IMR-90 (cell line): ENCODE measurements around the gene ETS1. TPM values are rescaled to one million over a fixed set of nuclear protein-coding genes. Genes with fewer than 3 reads are reported as not detected.
A peak's percentile ranks its signal among the peaks of the same experiment; 100 is the strongest.

ENCODE experiments used
- ATAC-seq: fragments of 200-7000 bp; cut with Tn5 transposase; 2 replicates; pipeline ENCODE4 v1.9.1; 2020; ENCODE audit warnings: low read depth, mild to moderate bottlenecking, moderate library complexity
- BruUV-seq: library from RNA; stranded (reverse); fragments of 400-500 nt; replicated peaks from 2 replicates; lab custom pipeline; 2021; lab: Mats Ljungman, UMichigan
- CTCF ChIA-PET: fragments of 300-600 bp; formaldehyde crosslinking; extraction: SDS; loops from one replicate; lab custom pipeline; 2021; ENCODE audit warnings: antibody characterized with exemption; lab: Yijun Ruan, JAX
- POLR2A ChIA-PET: fragments of 300-600 bp; sonication (Branson Sonifier 250); formaldehyde crosslinking; loops from one replicate; lab custom pipeline; 2022; ENCODE audit warnings: antibody characterized with exemption; ENCODE audit not compliant: unreplicated experiment; lab: Charles Lee
- DNase-seq: peaks from one replicate; pipeline ENCODE4 v3.0.0; 2013
- H2AFZ ChIP-seq: replicated peaks from 2 replicates; pipeline ENCODE3; 2013; ENCODE audit warnings: low read length, mild to moderate bottlenecking; ENCODE audit not compliant: poor library complexity
- H2AK5ac ChIP-seq: 2 replicates; pipeline ENCODE4 v1.6.1; 2013; ENCODE audit warnings: low read depth, low read length, inconsistent platforms
- H2AK9ac ChIP-seq: replicated peaks from 2 replicates; pipeline ENCODE3; 2013; ENCODE audit warnings: mild to moderate bottlenecking, low read depth, low read length, moderate library complexity; ENCODE audit not compliant: poor library complexity
- H2BK120ac ChIP-seq: 2 replicates; pipeline ENCODE4 v1.6.1; 2013; ENCODE audit warnings: low read depth, low read length, inconsistent platforms
- H2BK15ac ChIP-seq: 3 replicates; pipeline ENCODE4 v1.6.1; 2013; ENCODE audit warnings: low read depth, low read length, inconsistent platforms
- H2BK20ac ChIP-seq: 2 replicates; pipeline ENCODE4 v1.6.1; 2013; ENCODE audit warnings: low read depth, mild to moderate bottlenecking, inconsistent platforms, low read length, moderate library complexity
- H2BK5ac ChIP-seq: 2 replicates; pipeline ENCODE4 v1.6.1; 2013; ENCODE audit warnings: mild to moderate bottlenecking, low read depth, low read length, inconsistent platforms; ENCODE audit not compliant: poor library complexity, severe bottlenecking
- H3K14ac ChIP-seq: replicated peaks from 2 replicates; pipeline ENCODE4 v1.6.1; 2013; ENCODE audit warnings: low read depth, low read length, inconsistent platforms
- H3K18ac ChIP-seq: 2 replicates; pipeline ENCODE4 v1.6.1; 2013; ENCODE audit warnings: low read depth, low read length, control low read depth
- H3K23ac ChIP-seq: 2 replicates; pipeline ENCODE4 v1.6.1; 2013; ENCODE audit warnings: low read depth, low read length, inconsistent platforms
- H3K27ac ChIP-seq: 2 replicates; pipeline ENCODE4 v1.5.1; 2013; ENCODE audit warnings: mild to moderate bottlenecking, control low read depth, low read length; ENCODE audit not compliant: insufficient read depth
- H3K27me3 ChIP-seq: 2 replicates; pipeline ENCODE4 v1.6.1; 2013; ENCODE audit warnings: low read length; ENCODE audit not compliant: control insufficient read depth, insufficient read depth
- H3K36me3 ChIP-seq: 2 replicates; pipeline ENCODE4 v1.6.1; 2013; ENCODE audit warnings: low read length, mixed read lengths; ENCODE audit not compliant: control insufficient read depth, insufficient read depth
- H3K4ac ChIP-seq: 2 replicates; pipeline ENCODE4 v1.6.1; 2013; ENCODE audit warnings: low read depth, low read length, inconsistent platforms
- H3K4me1 ChIP-seq: 2 replicates; pipeline ENCODE4 v1.6.1; 2013; ENCODE audit warnings: low read length, mixed read lengths; ENCODE audit not compliant: control insufficient read depth, insufficient read depth
- H3K4me2 ChIP-seq: 2 replicates; pipeline ENCODE4 v1.6.1; 2013; ENCODE audit warnings: low read depth, mild to moderate bottlenecking, control low read depth, low read length, moderate library complexity
- H3K4me3 ChIP-seq: 2 replicates; pipeline ENCODE4 v1.5.1; 2013; ENCODE audit warnings: low read depth, mild to moderate bottlenecking, control low read depth, low read length, moderate library complexity; ENCODE audit not compliant: insufficient read depth
- H3K56ac ChIP-seq: 2 replicates; pipeline ENCODE4 v1.6.1; 2013; ENCODE audit warnings: low read length, inconsistent platforms; ENCODE audit not compliant: insufficient read depth; ENCODE audit errors: extremely low read depth
- H3K79me1 ChIP-seq, 2 experiments: 2 replicates each; pipeline ENCODE4 v1.6.1; 2013; ENCODE audit warnings: low read length in 2 of 2, inconsistent platforms in 1 of 2, low read depth in 1 of 2
- H3K9ac ChIP-seq: 2 replicates; pipeline ENCODE4 v1.6.1; 2013; ENCODE audit warnings: low read depth, low read length, control low read depth
- H3K9me1 ChIP-seq: 2 replicates; pipeline ENCODE4 v1.6.1; 2013; ENCODE audit warnings: low read length, inconsistent platforms; ENCODE audit not compliant: insufficient read depth
- H3K9me3 ChIP-seq: 2 replicates; pipeline ENCODE4 v1.6.1; 2013; ENCODE audit warnings: low read length; ENCODE audit not compliant: control insufficient read depth, insufficient read depth
- H4K20me1 ChIP-seq: 2 replicates; pipeline ENCODE4 v1.6.1; 2013; ENCODE audit warnings: low read length, inconsistent platforms; ENCODE audit not compliant: insufficient read depth
- H4K5ac ChIP-seq: 2 replicates; pipeline ENCODE4 v1.6.1; 2013; ENCODE audit warnings: mild to moderate bottlenecking, low read depth, low read length, control low read depth
- H4K8ac ChIP-seq, 2 experiments: 2 replicates each; pipeline ENCODE4 v1.6.1; 2013; ENCODE audit warnings: low read depth in 2 of 2, low read length in 2 of 2, control low read depth in 1 of 2, inconsistent platforms in 1 of 2
- H4K91ac ChIP-seq: 2 replicates; pipeline ENCODE4 v1.6.1; 2013; ENCODE audit warnings: low read depth, low read length, inconsistent platforms; ENCODE audit not compliant: insufficient read depth
- BHLHE40 ChIP-seq: fragments of 150-350 bp; IDR thresholded peaks from 2 replicates; pipeline ENCODE4 v1.6.1; 2016; ENCODE audit warnings: mild to moderate bottlenecking, low read depth, low read length
- CEBPB ChIP-seq: IDR thresholded peaks from 2 replicates; pipeline ENCODE4 v1.6.1; 2012; ENCODE audit warnings: low read depth, low read length, improper control_type of control experiment
- CHD1 ChIP-seq: IDR thresholded peaks from 2 replicates; pipeline ENCODE4 v1.6.1; 2012; ENCODE audit warnings: low read depth, low read length, improper control_type of control experiment
- CTCF ChIP-seq: conservative IDR thresholded peaks from 2 replicates; pipeline ENCODE4 v1.5.1; 2012; ENCODE audit warnings: mild to moderate bottlenecking, low read depth, low read length, improper control_type of control experiment
- ELK1 ChIP-seq: fragments of 150-350 bp; IDR thresholded peaks from 2 replicates; pipeline ENCODE4 v1.6.1; 2016; ENCODE audit warnings: low read depth, mild to moderate bottlenecking, low read length, moderate library complexity, borderline replicate concordance
- FOS ChIP-seq: fragments of 150-350 bp; IDR thresholded peaks from 2 replicates; pipeline ENCODE4 v1.6.1; 2016; ENCODE audit warnings: low read depth, low read length
- MAFK ChIP-seq: IDR thresholded peaks from 2 replicates; pipeline ENCODE4 v1.6.1; 2012; ENCODE audit warnings: low read depth, low read length, improper control_type of control experiment
- MAZ ChIP-seq: IDR thresholded peaks from 2 replicates; pipeline ENCODE4 v1.6.1; 2012; ENCODE audit warnings: low read depth, mild to moderate bottlenecking, low read length, improper control_type of control experiment, moderate library complexity, borderline replicate concordance
- MXI1 ChIP-seq: IDR thresholded peaks from 2 replicates; pipeline ENCODE4 v1.6.1; 2012; ENCODE audit warnings: low read depth, mild to moderate bottlenecking, low read length, moderate library complexity, borderline replicate concordance
- NFE2L2 ChIP-seq: fragments of 150-350 bp; IDR thresholded peaks from 2 replicates; pipeline ENCODE4 v1.6.1; 2016; ENCODE audit warnings: low read depth, mild to moderate bottlenecking, low read length
- POLR2A ChIP-seq: IDR thresholded peaks from 2 replicates; pipeline ENCODE4 v1.6.1; 2012; ENCODE audit warnings: mild to moderate bottlenecking, low read depth, low read length
- RAD21 ChIP-seq: IDR thresholded peaks from 2 replicates; pipeline ENCODE4 v1.6.1; 2012; ENCODE audit warnings: low read length, improper control_type of control experiment
- RCOR1 ChIP-seq: IDR thresholded peaks from 2 replicates; pipeline ENCODE4 v1.6.1; 2012; ENCODE audit warnings: mild to moderate bottlenecking, low read length, improper control_type of control experiment; ENCODE audit not compliant: insufficient replicate concordance
- RFX5 ChIP-seq: IDR thresholded peaks from 2 replicates; pipeline ENCODE4 v1.8.0; 2012; ENCODE audit warnings: low read depth, mild to moderate bottlenecking, low read length, moderate library complexity
- SMC3 ChIP-seq: fragments of 150-350 bp; IDR thresholded peaks from 2 replicates; pipeline ENCODE4 v1.6.1; 2016; ENCODE audit warnings: low read depth, mild to moderate bottlenecking, antibody characterized with exemption, low read length, moderate library complexity
- USF2 ChIP-seq: fragments of 150-350 bp; IDR thresholded peaks from 2 replicates; pipeline ENCODE4 v1.6.1; 2017; ENCODE audit warnings: mild to moderate bottlenecking, antibody characterized with exemption, low read length, low read depth
- WGBS, 2 experiments: methylation state at CpG; one replicate each; pipeline versions ENCODE4 v1.1.5 to v1.1.7; 2013; ENCODE audit warnings: missing lambda C conversion rate in 2 of 2; ENCODE audit not compliant: insufficient read length in 1 of 2; ENCODE audit errors: extremely low coverage in 2 of 2; 5-methylcytosine and 5-hydroxymethylcytosine counted together
- dilution Hi-C: fragments of 300-500 bp; cut with HindIII; formaldehyde crosslinking; loops from one replicate; pipeline ENCODE4 v1.14.3; 2018; ENCODE audit warnings: low sequenced_read_pairs; ENCODE audit not compliant: unreplicated experiment
- in situ Hi-C: fragments of 300-500 bp; cut with MboI; formaldehyde crosslinking; loops from 3 replicates; pipeline ENCODE4 v1.14.3; 2019; ENCODE audit warnings: low sequenced_read_pairs, inconsistent platforms, mixed read lengths
- intact Hi-C: fragments of 100-400 bp; cut with micrococcal nuclease; formaldehyde crosslinking; loops from 2 replicates; pipeline ENCODE4 v1.10.0; 2022
- polyA plus RNA-seq, 3 experiments: library from polyadenylated mRNA; depleted of rRNA; stranded (reverse); fragments of >200 nt; gene quantifications; 2 replicates each; pipeline ENCODE4 v1.2.3, GENCODE V29; 2012; ENCODE audit warnings: low replicate concordance in 1 of 3
- total RNA-seq: library from RNA; depleted of rRNA; stranded (reverse); fragments of >200 nt; gene quantifications from 2 replicates; pipeline ENCODE4 v1.2.3, GENCODE V29; 2012

Gene ETS1
- total and polyA plus RNA-seq, 2 of the 4 experiments (the other 2 are of a cell fraction), result 41.2 to 56.3 TPM

GRCh38 chr11:128628325-128628673 is 40.9 kb upstream of the ETS1 start:
- H2BK20ac ChIP-seq, result peak overlapping the region; percentile 35; the same call in 1 of the 2 replicates
- H2AK5ac ChIP-seq, result no peak overlapping the region
- H2AK9ac ChIP-seq, result no peak overlapping the region
- H4K8ac ChIP-seq, result no peak overlapping the region
- ChIA-PET CTCF (interaction anchor here (0.6 to 1.8 kb wide), 6 partner anchors 220 to 481 kb away, joined by 3 to 5 read pairs (median 4); no protein-coding TSS in a partner anchor), POLR2A (no interaction called here)
- H3K18ac ChIP-seq, result no peak overlapping the region
- no peak overlapping the region for H3K9ac ChIP-seq
- no peaks in the 10 kb centered on the region for H4K20me1 ChIP-seq
- H4K91ac ChIP-seq, result no peak overlapping the region
- no peaks in the 10 kb centered on the region for H3K27me3 ChIP-seq
- no peak for TF ChIP-seq CHD1
- TF ChIP-seq FOS, result no peak
- no peak for TF ChIP-seq USF2
- no peak for TF ChIP-seq BHLHE40
- no peak for TF ChIP-seq RCOR1
- TF ChIP-seq RAD21, result no peak
- TF ChIP-seq MXI1, result no peak
- no peak for TF ChIP-seq ELK1
- no peak for TF ChIP-seq MAFK
- TF ChIP-seq POLR2A, result no peak
- no peak for TF ChIP-seq CTCF
- TF ChIP-seq MAZ, result no peak
- no peak for TF ChIP-seq RFX5
- TF ChIP-seq NFE2L2, result no peak
- TF ChIP-seq CEBPB, result no peak
- no peak for TF ChIP-seq SMC3
- H3K27ac ChIP-seq, result no peak overlapping the region
- H3K36me3 ChIP-seq, result no peaks in the 10 kb centered on the region
- intact Hi-C loops (no loop called here), in situ Hi-C loops (loop anchor here (5.0 kb wide), 2 partner anchors 341 to 451 kb away; no protein-coding TSS in a partner anchor), dilution Hi-C loops (loop anchor here (25.0 kb wide), 1 partner anchor 466 kb away; no protein-coding TSS in a partner anchor)
- H3K56ac ChIP-seq, result no peak overlapping the region
- BruUV-seq, result no TSS peak
- no peak overlapping the region for H3K23ac ChIP-seq
- no peaks in the 10 kb centered on the region for H3K9me3 ChIP-seq
- 80% methylated on average over 2 of the region's 5 CpGs; no CpG with 5 or more reads in 1 of the 2 experiments for WGBS, 2 experiments
- H3K4me2 ChIP-seq, result no peak overlapping the region
- H3K4me3 ChIP-seq, result no peak overlapping the region
- ATAC-seq, result no peak
- H3K4me1 ChIP-seq, result no peaks in the 10 kb centered on the region
- no peak for DNase-seq
- H3K14ac ChIP-seq, result no peak overlapping the region
- H2AFZ ChIP-seq, result no peak overlapping the region
- H2BK120ac ChIP-seq, result peak overlapping the region; percentile 6; the same call in 1 of the 2 replicates
- no peak overlapping the region for H3K4ac ChIP-seq
- peaks cover 0 to 5% of the 10 kb centered on the region in 2 experiments; a peak in 1 of 4 replicates for H3K79me1 ChIP-seq
- H4K5ac ChIP-seq, result no peak overlapping the region
- no peak overlapping the region for H2BK5ac ChIP-seq
- H3K9me1 ChIP-seq, result no peaks in the 10 kb centered on the region
- no peak overlapping the region for H2BK15ac ChIP-seq
